GM19468 (cell line): ENCODE results near the gene ATP6V0B.

Experiments used
- ATAC-seq: cut with Tn5 transposase; IDR thresholded peaks from one replicate; pipeline ENCODE4 v1.9.1; 2021; ENCODE audit warnings: mild to moderate bottlenecking, moderate library complexity, moderate number of reproducible peaks; ENCODE audit not compliant: unreplicated experiment; ENCODE audit errors: extremely low read depth

The ATP6V0B gene

GRCh38 chr1:44024031-44024902 lies 49.5 kb downstream of the ATP6V0B start:
- ATAC-seq: no peak

- ATAC-seq: no peak
Measured at GRCh38 chr1:44024903-44025525, 50.3 kb downstream of the ATP6V0B start.

- ATAC-seq: no peak
Measured at GRCh38 chr1:44025816-44026215, 51.1 kb downstream of the ATP6V0B start.

GRCh38 chr1:44027320-44027719 lies 52.6 kb downstream of the ATP6V0B start:
- ATAC-seq: no peak
